Activated CD4-positive, alpha-beta T cell treated with anti-CD3 and anti-CD28 coated beads, Interleukin-2, amount 10 ng/mL, durations not matched to agents 7 days and 5 days (primary cell): ENCODE results near the gene UBE2E1. TPM values are rescaled to one million over a fixed set of nuclear protein-coding genes. Genes with fewer than 3 reads are reported as not detected.

ENCODE experiments used
- CTCF ChIA-PET: fragments of 350-600 bp; sonication (Branson Sonifier 250); formaldehyde crosslinking; loops from one replicate; lab custom pipeline; 2021; ENCODE audit warnings: antibody characterized with exemption; lab: Charles Lee
- POLR2A ChIA-PET: fragments of 350-600 bp; sonication (Branson Sonifier 250); formaldehyde crosslinking; loops from one replicate; lab custom pipeline; 2021; ENCODE audit warnings: antibody characterized with exemption; lab: Charles Lee
- DNase-seq: peaks from one replicate; pipeline ENCODE4 v3.0.0-alpha.2; 2020
- H3K27ac Mint-ChIP-seq: one replicate; pipeline ENCODE4 v1.8.0; 2021; ENCODE audit warnings: mild to moderate bottlenecking, moderate library complexity, mixed read lengths
- H3K27me3 Mint-ChIP-seq: one replicate; pipeline ENCODE4 v1.8.0; 2021; ENCODE audit warnings: mixed read lengths
- H3K36me3 Mint-ChIP-seq: one replicate; pipeline ENCODE4 v1.8.0; 2021; ENCODE audit warnings: low read depth, mixed read lengths
- H3K4me1 Mint-ChIP-seq: one replicate; pipeline ENCODE4 v1.8.0; 2021; ENCODE audit warnings: mixed read lengths
- H3K4me3 Mint-ChIP-seq: one replicate; pipeline ENCODE4 v1.8.0; 2021; ENCODE audit warnings: mild to moderate bottlenecking, moderate library complexity, mixed read lengths
- H3K9me3 Mint-ChIP-seq: one replicate; pipeline ENCODE4 v1.8.0; 2021; ENCODE audit warnings: mixed read lengths
- total RNA-seq, 2 experiments: library from RNA; stranded (reverse); gene quantifications; one replicate each; pipeline ENCODE4 v1.2.3, GENCODE V29; 2021

Gene UBE2E1
- total RNA-seq, 2 experiments from 2014 or later: 65.5 to 66.1 TPM

DNA sequence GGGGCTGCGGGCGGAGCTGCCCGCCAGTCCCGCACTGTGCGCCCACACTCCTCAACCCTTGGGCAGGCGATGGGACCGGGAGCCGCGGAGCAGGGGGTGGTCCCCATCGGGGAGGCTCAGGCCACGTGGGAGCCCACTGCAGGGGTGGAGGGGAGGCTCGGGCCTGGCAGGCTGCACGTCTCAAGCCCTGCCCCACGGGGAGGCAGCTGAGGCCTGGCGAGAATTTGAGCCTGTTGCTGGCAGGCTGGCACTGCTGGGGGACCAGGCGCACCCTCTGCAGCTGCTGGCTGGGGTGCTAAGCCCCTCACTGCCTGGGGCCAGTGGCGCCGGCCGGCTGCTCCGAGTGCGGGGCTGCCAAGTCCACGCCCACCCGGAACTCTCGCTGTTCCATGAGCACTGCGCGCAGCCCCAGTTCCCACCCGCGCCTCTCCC lies 76.7 kb downstream of the UBE2E1 start:
- DNase-seq: no peak
- ChIA-PET CTCF (interaction anchor here (1.0 kb wide), 1 partner anchor 31 kb away, joined by 3 read pairs; no protein-coding TSS in a partner anchor), POLR2A (no interaction called here)
- H3K36me3 Mint-ChIP-seq: peaks cover 10% of the 10 kb centered on the region
- peaks cover 11% of the 10 kb centered on the region for H3K4me1 Mint-ChIP-seq
- no peaks in the 10 kb centered on the region for H3K27me3 Mint-ChIP-seq
- H3K27ac Mint-ChIP-seq: no peak overlapping the region
- no peaks in the 10 kb centered on the region for H3K9me3 Mint-ChIP-seq
- H3K4me3 Mint-ChIP-seq: no peak overlapping the region

DNA sequence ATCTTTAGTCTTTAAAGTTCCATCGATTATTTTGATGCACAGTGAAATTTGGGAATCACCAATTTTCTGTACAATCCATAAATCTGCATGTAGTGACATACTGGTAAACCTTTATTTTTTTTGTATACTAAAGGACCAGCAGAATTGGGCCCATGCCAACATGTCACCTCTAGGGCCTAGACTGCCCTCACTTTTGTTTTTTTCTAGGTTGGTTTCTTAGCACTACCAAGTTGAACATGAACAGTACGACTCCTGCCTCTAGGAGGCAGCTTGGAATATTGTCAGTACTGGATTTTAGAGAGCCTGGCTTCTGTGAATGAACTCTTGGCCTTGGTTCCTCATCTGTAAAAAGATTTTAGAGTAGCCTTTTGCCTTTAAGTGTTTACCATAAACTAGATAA lies 78.7 kb downstream of the UBE2E1 start:
- H3K27me3 Mint-ChIP-seq: no peaks in the 10 kb centered on the region
- ChIA-PET POLR2A (no interaction called here), CTCF (no interaction called here)
- no peak for DNase-seq
- H3K9me3 Mint-ChIP-seq: no peaks in the 10 kb centered on the region
- H3K4me1 Mint-ChIP-seq: peaks cover 11% of the 10 kb centered on the region
- H3K27ac Mint-ChIP-seq: no peak overlapping the region
- no peak overlapping the region for H3K4me3 Mint-ChIP-seq
- peaks cover 10% of the 10 kb centered on the region for H3K36me3 Mint-ChIP-seq

DNA sequence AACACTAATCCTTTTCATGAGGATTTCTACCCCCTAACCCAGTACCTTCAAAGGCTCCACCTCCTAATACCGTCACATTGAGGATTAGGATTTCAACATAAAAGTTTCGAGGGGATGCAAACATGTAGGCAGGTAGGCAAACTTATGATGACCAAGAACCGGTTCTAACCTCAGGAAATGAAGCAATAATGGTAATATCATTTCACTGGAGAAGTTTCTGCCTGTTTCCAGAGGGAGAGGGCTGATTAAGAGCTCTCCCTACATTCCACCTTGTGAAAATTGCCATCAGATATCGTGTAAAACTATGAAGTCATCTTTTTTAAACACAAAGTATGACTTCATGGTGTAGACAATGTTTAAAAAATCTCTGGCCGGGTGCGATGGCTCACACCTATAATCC lies 79.5 kb downstream of the UBE2E1 start:
- H3K9me3 Mint-ChIP-seq: no peaks in the 10 kb centered on the region
- no peak overlapping the region for H3K27ac Mint-ChIP-seq
- H3K36me3 Mint-ChIP-seq: peaks cover 12% of the 10 kb centered on the region
- ChIA-PET CTCF (no interaction called here), POLR2A (no interaction called here)
- peaks cover 11% of the 10 kb centered on the region for H3K4me1 Mint-ChIP-seq
- DNase-seq: no peak
- no peaks in the 10 kb centered on the region for H3K27me3 Mint-ChIP-seq
- H3K4me3 Mint-ChIP-seq: no peak overlapping the region

DNA sequence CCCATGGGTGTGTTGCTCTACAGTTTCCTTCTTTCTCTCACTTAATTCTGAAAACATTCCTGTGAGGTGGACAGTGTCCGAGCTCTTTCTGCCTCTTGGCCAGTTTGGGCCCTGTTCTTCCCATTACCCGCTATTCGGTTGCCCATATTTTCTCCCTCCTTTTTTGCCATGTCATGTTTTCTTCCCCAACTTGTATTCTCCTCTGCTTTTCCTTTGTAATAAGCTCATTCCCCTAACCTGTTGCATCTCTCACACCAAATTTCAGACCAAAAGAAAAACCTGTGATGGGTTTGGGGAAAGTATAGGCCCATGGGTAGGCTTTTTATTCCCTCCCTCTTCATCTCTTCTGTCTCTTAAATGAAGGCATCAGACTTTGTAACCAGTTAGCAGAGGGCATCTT lies 80.6 kb downstream of the UBE2E1 start:
- Mint-ChIP-seq H3K27ac (no peak overlapping the region), H3K4me1 (peaks cover 6% of the 10 kb centered on the region), H3K9me3 (no peaks in the 10 kb centered on the region), H3K4me3 (no peak overlapping the region), H3K36me3 (peaks cover 10% of the 10 kb centered on the region), H3K27me3 (no peaks in the 10 kb centered on the region)
- DNase-seq: no peak
- CTCF ChIA-PET: interaction anchor here (0.6 to 1.1 kb wide), 2 partner anchors 16 to 53 kb away, joined by 3 read pairs; no protein-coding TSS in a partner anchor
- POLR2A ChIA-PET: no interaction called here

DNA sequence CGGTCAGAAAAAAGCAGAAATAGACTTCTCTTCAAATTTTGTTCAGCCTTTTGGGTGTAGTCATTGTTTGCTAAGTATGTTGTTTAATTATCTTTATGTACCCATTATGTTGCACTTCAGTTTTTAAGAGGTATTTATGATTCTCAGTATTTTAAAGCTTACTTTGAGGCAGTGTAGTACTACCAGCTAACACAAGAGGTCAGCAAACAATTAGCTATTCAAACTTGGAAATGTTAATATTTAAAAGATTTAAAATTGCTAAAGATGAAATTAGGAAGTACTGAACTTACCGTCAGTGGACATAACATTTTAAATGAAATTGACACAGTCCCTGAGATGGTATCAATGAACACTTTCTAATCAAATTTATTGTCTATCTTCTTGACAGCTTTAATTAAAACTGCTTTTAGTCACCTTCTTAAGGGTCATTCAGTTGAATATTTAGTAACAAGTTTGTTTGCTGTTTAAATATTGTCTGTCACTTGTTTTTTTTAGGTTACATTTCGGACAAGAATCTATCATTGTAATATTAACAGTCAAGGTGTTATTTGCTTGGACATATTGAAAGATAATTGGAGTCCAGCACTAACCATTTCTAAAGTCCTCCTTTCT lies 83.0 kb downstream of the UBE2E1 start:
- no peaks in the 10 kb centered on the region for H3K4me1 Mint-ChIP-seq
- H3K4me3 Mint-ChIP-seq: no peak overlapping the region
- no peaks in the 10 kb centered on the region for H3K27me3 Mint-ChIP-seq
- CTCF ChIA-PET: interaction anchor here (0.5 to 1.6 kb wide), 5 partner anchors 12 to 88 kb away, joined by 3 to 6 read pairs (median 3); partner anchors contain the start of gene RPL15
- H3K36me3 Mint-ChIP-seq: peaks cover 3% of the 10 kb centered on the region
- no peaks in the 10 kb centered on the region for H3K9me3 Mint-ChIP-seq
- POLR2A ChIA-PET: interaction anchor here (0.6 kb wide), 1 partner anchor 80 kb away, joined by 4 read pairs; no protein-coding TSS in a partner anchor
- no peak overlapping the region for H3K27ac Mint-ChIP-seq
- peak; percentile 22 for DNase-seq

DNA sequence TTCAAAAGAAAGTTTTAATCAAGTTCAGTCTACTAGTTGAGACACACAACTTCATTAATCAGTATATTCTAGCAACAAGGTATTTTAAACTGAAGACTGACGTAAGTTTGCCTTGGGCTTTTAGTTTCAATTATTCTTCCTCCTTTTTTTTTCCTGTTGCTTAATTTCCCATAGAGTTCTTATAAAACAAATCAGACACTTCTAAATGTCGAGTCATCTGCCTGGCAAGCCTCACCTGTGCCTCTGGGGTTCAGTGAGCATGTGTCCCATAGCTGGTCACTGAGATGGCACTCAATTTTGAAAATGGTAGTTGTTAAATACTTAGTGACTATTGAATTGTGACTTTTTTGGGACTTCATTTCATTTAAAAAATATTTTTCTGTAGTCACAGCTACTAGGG lies 83.6 kb downstream of the UBE2E1 start:
- Mint-ChIP-seq H3K4me3 (no peak overlapping the region), H3K36me3 (peaks cover 6% of the 10 kb centered on the region), H3K27me3 (no peaks in the 10 kb centered on the region), H3K27ac (no peak overlapping the region), H3K9me3 (no peaks in the 10 kb centered on the region), H3K4me1 (peaks cover 2% of the 10 kb centered on the region)
- DNase-seq: no peak
- POLR2A ChIA-PET: no interaction called here
- CTCF ChIA-PET: interaction anchor here (1.4 kb wide), 1 partner anchor 23 kb away, joined by 4 read pairs; no protein-coding TSS in a partner anchor

DNA sequence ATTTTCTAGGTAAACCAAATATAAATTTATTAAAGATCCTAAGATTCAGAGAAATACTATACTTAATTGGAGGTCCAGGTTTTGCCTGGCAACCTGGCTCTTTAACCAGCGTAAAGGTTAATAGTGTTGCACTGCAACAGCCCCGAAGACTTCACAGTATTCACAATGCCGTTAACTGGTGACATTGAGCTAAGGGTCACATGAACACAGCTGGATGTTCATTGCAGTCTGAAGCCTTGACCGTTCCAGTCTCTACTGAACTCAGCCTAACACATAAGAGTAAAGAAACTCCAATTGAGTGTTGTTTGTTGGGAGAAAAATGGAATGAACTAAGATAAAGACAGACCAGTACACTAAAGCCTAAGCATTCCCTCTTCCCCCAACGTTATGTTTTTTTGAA lies 84.2 kb downstream of the UBE2E1 start:
- no peaks in the 10 kb centered on the region for H3K9me3 Mint-ChIP-seq
- ChIA-PET CTCF (interaction anchor here (1.4 kb wide), 1 partner anchor 24 kb away, joined by 4 read pairs; no protein-coding TSS in a partner anchor), POLR2A (no interaction called here)
- peaks cover 2% of the 10 kb centered on the region for H3K4me1 Mint-ChIP-seq
- DNase-seq: no peak
- no peaks in the 10 kb centered on the region for H3K27me3 Mint-ChIP-seq
- H3K4me3 Mint-ChIP-seq: no peak overlapping the region
- no peak overlapping the region for H3K27ac Mint-ChIP-seq
- H3K36me3 Mint-ChIP-seq: peaks cover 8% of the 10 kb centered on the region

DNA sequence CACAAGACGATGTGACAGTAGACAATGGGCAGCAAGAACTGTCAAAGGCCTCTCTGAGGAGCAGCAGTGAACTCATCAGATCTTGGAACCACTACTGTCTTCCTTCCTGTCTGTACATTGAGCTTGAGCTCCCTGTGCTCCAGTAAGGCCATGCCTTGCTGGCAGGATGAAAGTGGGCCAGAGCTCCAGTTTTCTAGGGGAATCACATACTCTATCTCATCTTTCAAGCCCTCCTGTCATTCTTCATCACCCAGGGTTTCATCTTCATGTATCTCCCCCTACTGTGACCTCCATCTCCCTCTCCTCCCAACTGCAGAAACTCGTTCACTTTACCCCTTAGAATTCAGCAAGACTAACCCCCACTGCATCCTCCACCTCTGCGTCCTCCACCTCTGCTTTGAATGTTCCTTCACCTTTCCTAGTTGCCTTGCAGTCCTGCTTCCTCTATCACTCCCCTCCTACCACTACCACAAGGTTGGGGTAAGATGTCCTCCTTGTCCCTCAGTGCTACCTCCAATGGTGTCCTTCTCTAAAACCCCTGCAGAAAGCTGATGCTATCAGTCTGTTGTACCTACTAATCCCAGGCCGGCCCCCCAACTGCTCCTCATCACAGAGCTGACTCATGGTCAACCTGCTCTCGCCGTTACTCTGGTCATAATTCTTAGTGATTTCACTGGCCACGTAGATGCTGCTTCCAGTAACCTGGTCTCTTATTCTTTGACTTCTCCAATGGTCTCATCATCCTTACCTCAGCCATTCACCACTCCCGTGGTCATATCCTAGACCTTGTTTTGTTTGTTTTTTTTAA lies 88.7 kb downstream of the UBE2E1 start:
- Mint-ChIP-seq H3K27ac (no peak overlapping the region), H3K36me3 (peaks cover 15% of the 10 kb centered on the region), H3K4me3 (no peak overlapping the region), H3K9me3 (no peaks in the 10 kb centered on the region), H3K4me1 (peaks cover 2% of the 10 kb centered on the region), H3K27me3 (no peaks in the 10 kb centered on the region)
- DNase-seq: no peak
- ChIA-PET CTCF (interaction anchor here (1.0 to 1.4 kb wide), 3 partner anchors 11 to 26 kb away, joined by 3 to 4 read pairs (median 3); no protein-coding TSS in a partner anchor), POLR2A (no interaction called here)

DNA sequence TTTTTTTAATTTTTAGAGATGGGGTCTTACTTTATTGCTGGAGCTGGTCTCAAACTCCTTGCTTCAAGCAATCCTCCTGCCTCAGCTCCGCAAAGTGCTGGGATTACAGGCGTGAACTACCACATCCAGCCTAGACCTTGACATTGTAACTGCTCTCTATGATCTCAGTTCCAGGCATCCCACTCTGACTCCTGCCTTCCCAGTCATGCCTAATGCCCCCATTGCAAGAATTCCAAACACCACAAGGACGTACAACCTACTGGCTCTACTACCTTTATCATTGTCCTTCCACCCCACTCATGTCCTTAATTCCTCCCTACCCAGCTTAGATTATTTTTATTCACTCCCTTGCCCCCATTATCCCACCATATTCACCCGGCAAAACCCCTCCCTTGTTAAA lies 89.4 kb downstream of the UBE2E1 start:
- Mint-ChIP-seq H3K4me1 (peaks cover 2% of the 10 kb centered on the region), H3K27ac (no peak overlapping the region), H3K36me3 (peaks cover 16% of the 10 kb centered on the region), H3K9me3 (no peaks in the 10 kb centered on the region), H3K4me3 (no peak overlapping the region), H3K27me3 (no peaks in the 10 kb centered on the region)
- no peak for DNase-seq
- ChIA-PET POLR2A (no interaction called here), CTCF (interaction anchor here (1.0 to 1.4 kb wide), 2 partner anchors 12 kb away, joined by 3 to 4 read pairs; no protein-coding TSS in a partner anchor)

DNA sequence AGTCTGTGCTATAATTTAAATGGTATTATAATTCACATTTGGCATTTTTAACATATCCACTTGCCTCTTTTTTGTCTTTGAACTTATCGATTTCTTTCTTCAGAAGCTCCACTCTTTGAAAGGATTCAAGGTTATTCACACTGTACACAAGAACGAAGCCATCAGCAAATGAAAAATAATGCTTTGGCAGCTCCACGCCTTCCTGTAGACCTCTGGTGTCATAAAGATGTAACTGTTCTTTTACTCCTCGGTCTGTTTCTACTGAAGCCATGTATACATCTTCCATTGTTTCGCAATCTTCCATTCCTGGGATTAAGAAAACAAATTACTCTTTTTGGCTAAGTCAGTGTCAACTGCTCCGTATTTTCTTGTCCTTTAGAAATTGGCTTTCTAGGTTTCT lies 95.0 kb downstream of the UBE2E1 start:
- Mint-ChIP-seq H3K27me3 (no peaks in the 10 kb centered on the region), H3K9me3 (no peaks in the 10 kb centered on the region), H3K36me3 (peaks cover 17% of the 10 kb centered on the region), H3K4me3 (no peak overlapping the region), H3K4me1 (no peaks in the 10 kb centered on the region), H3K27ac (no peak overlapping the region)
- ChIA-PET CTCF (no interaction called here), POLR2A (no interaction called here)
- DNase-seq: no peak

DNA sequence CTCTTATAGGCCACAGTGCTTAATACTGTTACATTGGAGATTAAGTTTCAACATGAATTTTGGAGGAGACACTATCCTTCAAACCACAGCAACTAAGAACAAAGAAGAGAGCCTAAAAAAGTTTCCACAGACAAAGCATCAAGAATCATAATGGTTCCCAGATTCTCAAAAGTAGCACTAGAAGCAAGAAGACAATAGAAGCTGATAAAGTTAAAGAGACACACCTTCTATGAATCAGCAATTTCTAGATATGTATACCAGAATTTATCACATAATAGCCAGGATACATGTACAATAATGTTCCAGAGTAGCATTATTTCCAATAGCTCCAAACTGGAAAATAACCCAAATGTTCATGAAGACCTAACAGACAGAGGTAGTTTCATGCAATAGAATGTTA lies 98.8 kb downstream of the UBE2E1 start:
- ChIA-PET POLR2A (no interaction called here), CTCF (no interaction called here)
- Mint-ChIP-seq H3K4me1 (no peaks in the 10 kb centered on the region), H3K27me3 (no peaks in the 10 kb centered on the region), H3K27ac (no peak overlapping the region), H3K4me3 (no peak overlapping the region), H3K36me3 (peaks cover 14% of the 10 kb centered on the region), H3K9me3 (no peaks in the 10 kb centered on the region)
- no peak for DNase-seq

DNA sequence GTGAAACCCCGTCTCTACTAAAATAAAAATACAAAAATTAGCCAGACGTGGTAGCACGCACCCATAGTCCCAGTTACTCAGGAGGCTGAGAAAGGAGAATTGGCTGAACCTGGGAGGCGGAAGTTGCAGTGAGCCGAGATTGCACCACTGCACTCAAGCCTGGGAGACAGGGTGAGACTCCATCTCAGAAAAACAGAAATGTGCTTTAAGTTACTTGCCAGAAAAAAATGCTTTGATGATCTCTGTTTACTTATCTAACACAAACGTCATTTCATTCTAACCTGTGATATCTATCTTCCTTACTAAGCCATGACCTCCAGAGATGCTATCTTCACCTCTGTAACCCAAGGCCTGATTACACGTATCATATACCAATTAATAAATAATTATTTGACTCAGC lies 103.6 kb downstream of the UBE2E1 start:
- Mint-ChIP-seq H3K4me1 (peaks cover 2% of the 10 kb centered on the region), H3K4me3 (no peak overlapping the region), H3K27me3 (no peaks in the 10 kb centered on the region), H3K36me3 (peaks cover 9% of the 10 kb centered on the region), H3K27ac (no peak overlapping the region), H3K9me3 (no peaks in the 10 kb centered on the region)
- CTCF ChIA-PET: no interaction called here
- POLR2A ChIA-PET: no interaction called here
- DNase-seq: no peak

DNA sequence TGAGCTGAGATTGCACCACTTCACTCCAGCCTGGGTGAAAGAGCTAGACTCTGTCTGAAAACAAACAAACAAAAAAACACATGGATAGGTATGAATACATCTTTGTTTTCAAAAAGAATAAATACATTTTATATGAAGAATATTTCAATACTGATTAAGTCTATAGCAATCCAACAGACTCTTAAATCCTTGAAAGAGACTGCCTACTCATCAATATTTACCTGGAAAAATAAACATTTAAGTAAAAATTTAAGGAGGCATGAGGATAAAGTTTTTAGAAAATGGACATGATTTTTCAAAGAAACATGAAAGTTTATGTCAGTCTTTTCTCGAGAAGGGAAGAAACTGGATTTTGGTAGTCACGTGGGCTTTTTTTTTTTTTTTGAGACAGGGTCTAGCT lies 105.6 kb downstream of the UBE2E1 start:
- H3K4me3 Mint-ChIP-seq: no peak overlapping the region
- peaks cover 18% of the 10 kb centered on the region for H3K4me1 Mint-ChIP-seq
- CTCF ChIA-PET: no interaction called here
- no peak overlapping the region for H3K27ac Mint-ChIP-seq
- no peak for DNase-seq
- peaks cover 6% of the 10 kb centered on the region for H3K36me3 Mint-ChIP-seq
- H3K9me3 Mint-ChIP-seq: no peaks in the 10 kb centered on the region
- H3K27me3 Mint-ChIP-seq: peaks cover 2% of the 10 kb centered on the region
- POLR2A ChIA-PET: no interaction called here
